ENCODE data around the gene NPPA.

Gene NPPA

GRCh38 chr1:11841245-11842153, 6.1 kb downstream of the NPPA start:
- no peak for DNase-seq

GRCh38 chr1:11839727-11840705, 7.6 kb downstream of the NPPA start:
- no peak for DNase-seq

GRCh38 chr1:11838349-11839272, 9.0 kb downstream of the NPPA start:
- DNase-seq: peak; percentile 75

GRCh38 chr1:11837767-11838348, 9.7 kb downstream of the NPPA start:
- no peak for DNase-seq

- no peak for DNase-seq
Measured at GRCh38 chr1:11836955-11837766, 10.4 kb downstream of the NPPA start.

- DNase-seq: no peak
Measured at GRCh38 chr1:11835441-11836225, 11.9 kb downstream of the NPPA start.

- no peak for DNase-seq
Measured at GRCh38 chr1:11833900-11834299, 13.7 kb downstream of the NPPA start.

GRCh38 chr1:11833497-11833896, 14.1 kb downstream of the NPPA start:
- DNase-seq: no peak

GRCh38 chr1:11831945-11832725, 15.4 kb downstream of the NPPA start:
- DNase-seq: no peak

- no peak for DNase-seq
Measured at GRCh38 chr1:11828511-11828910, 19.1 kb downstream of the NPPA start.

GRCh38 chr1:11826946-11827345, 20.6 kb downstream of the NPPA start:
- DNase-seq: no peak

- DNase-seq: no peak
Measured at GRCh38 chr1:11825131-11825530, 22.5 kb downstream of the NPPA start.

GRCh38 chr1:11823366-11824137, 24.0 kb downstream of the NPPA start:
- DNase-seq: no peak

- DNase-seq: no peak
Measured at GRCh38 chr1:11822091-11822490, 25.5 kb downstream of the NPPA start.

- no peak for DNase-seq
Measured at GRCh38 chr1:11817192-11817591, 30.4 kb downstream of the NPPA start.

- no peak for DNase-seq
Measured at GRCh38 chr1:11813021-11813420, 34.6 kb downstream of the NPPA start.

GRCh38 chr1:11807133-11807532, 40.5 kb downstream of the NPPA start:
- no peak for DNase-seq

GRCh38 chr1:11806307-11806936, 41.2 kb downstream of the NPPA start:
- no peak for DNase-seq
